Iris pigment epithelial cell (primary cell): ENCODE results near the gene ALPI.

Experiments
- DNase-seq: peaks from one replicate; pipeline ENCODE4 v3.0.0-alpha.2; 2011; ENCODE audit warnings: low read depth

ALPI gene

DNA sequence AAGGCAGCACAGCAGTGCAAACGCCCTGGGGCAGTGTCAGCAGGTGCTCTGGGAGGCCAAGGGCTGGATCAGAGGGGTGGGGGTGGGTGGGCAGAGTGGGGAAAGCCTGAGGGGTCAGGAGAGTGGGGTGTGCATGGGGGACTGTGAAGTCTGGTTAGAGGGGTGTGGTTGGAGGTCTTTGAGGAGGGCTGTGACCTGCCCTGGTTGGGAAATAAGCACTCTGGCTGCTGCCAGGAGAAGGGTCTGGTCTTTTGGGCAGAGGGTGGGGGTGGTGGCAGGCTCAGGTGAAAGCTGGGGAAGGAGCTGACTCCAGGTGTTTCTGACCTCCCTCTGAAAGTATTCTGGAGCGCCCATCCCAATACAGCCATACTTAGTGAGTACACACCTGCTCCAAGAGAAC is 4.2 kb downstream of the ALPI start:
- DNase-seq = no peak

DNA sequence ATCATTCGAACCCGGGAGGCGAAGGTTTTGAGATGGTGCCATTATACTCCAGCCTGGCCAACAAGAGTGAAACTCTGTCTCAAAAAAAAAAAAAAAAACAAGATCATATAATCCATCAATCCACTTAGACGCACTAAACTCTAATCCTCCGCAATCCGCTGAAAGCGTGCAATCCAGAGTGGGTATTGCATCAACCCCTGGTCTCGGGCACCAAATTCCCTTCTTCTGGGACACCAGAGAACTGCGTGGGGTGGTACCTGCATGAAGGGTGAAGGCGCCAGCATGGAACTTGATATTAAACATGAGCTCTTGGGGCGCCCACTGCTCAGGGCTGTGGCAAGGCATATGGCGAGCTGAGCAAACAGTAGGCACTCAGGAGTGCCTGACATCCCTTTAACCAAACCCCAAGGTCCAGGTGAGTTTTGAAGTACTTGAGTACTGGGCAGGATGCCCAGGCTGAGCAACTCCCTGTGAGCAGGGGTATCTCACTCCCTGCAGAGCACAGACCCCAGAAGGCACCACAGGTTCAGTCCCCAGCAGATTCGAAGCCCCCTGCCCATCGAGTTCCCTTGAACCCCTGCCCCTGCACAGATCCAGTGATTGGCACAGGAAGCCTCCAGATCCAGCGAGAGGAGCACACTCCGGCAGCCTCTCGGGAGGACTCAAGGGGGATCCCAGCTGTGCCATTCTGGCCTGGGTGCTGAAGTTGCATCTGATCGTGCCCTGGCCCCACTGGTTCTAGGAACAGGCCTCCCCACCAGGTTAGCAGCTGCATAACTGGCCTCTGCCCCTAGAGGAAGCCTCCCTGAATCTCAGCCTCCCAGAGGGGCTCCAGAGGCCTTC is 8.0 kb downstream of the ALPI start:
- DNase-seq = no peak

GRCh38 chr2:232464544-232464885 is 8.6 kb downstream of the ALPI start:
- no peak for DNase-seq

- no peak for DNase-seq
Measured at GRCh38 chr2:232465061-232465460, 9.1 kb downstream of the ALPI start.

DNA sequence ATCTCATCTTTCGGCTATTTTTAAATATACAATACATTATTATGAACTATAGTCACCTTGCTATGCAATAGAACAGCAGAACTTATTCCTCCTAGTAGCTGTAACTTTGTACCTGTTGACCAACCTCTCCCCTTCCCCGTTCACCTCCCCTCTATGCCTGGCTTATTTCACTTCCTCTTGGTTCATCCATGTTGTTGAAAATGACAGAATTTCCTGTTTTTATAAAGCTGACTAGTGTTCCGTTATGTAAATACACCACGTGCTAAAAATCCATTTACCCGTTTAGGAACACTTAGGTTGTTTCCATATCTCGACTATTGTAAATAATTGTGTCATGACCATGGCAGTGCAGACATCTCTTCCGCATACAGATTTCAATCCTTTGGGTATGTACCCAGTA is 10.3 kb downstream of the ALPI start:
- DNase-seq = no peak

- no peak for DNase-seq
Measured at GRCh38 chr2:232473467-232473890, 17.5 kb downstream of the ALPI start.

DNA sequence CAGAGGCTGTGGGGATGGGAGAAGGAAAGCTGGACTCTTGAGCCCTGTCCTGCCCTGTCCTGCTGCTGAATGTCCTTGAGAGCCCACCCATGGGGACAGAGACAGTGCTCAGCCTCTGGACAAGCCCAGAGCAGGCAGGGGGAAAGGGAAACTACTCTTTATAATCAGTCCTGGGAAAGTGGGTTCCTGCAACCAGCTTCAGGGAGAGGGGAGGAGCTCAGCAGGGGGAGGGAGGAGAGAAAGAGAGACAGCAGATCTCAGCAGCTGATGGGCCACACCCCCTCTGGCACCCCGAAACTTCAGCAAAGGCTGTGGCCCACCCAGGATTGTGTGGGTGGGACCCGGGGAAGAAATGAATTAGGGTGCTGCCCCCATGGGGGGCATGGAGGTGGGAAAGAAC is 20.1 kb downstream of the ALPI start:
- DNase-seq = no peak

DNA sequence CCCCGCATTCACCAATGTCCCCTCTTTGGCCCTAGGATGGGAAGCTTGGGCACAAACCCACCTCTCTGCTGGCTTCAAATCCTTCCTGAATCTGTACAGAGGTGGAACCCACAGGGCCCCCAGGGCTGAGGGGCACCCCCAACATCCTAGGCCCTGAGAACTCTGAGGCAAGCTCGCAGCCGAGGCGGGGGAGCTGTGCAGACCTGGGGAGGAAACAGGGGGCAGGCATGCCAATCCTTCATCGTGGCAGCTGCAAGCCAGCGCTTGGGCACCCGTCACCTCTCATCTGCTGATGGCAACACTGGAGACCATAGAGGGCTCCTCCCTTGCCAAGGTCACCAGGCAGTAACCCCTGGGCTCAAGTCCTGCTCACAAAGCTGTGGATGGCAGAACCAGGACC is 20.8 kb downstream of the ALPI start:
- no peak for DNase-seq

DNA sequence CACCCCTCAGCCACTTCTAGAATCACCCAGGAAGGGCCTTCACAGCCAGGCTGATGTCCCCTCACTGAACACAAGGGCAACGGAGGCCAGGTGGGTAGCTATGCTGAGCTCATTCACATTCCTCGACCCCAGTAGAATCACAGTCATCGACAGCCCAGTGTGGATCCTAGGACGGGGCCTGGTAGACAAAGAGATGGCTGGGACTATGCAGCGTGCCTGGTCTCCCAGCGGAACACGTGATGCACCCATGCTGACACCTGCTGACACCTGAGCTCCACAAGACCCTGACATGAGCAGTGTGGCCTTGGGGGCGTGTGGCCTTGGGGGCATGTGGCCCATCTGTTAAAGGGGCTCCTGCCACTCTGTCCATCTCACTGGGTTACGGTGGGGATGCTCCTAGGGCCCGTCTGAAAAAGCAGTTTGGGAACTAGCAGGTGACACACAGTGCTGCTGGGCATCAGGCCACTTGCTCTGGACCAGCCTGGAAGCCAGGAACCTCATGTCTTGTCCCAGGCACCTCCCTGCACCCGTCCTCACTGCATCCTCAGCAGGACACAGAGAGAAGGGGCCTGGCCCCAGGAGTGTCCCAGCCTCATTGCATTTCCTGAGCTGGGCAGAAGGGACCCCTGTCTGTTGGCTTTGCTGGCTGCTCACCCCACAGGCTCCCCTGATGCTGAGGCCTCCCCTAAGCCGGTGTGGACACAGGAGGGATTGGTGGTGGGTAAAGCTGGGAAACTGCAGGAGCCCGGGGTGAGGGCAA is 22.0 kb downstream of the ALPI start:
- no peak for DNase-seq

GRCh38 chr2:232478571-232479340 is 22.8 kb downstream of the ALPI start:
- DNase-seq = no peak

- DNase-seq = no peak
Measured at GRCh38 chr2:232479341-232480200, 23.6 kb downstream of the ALPI start.

DNA sequence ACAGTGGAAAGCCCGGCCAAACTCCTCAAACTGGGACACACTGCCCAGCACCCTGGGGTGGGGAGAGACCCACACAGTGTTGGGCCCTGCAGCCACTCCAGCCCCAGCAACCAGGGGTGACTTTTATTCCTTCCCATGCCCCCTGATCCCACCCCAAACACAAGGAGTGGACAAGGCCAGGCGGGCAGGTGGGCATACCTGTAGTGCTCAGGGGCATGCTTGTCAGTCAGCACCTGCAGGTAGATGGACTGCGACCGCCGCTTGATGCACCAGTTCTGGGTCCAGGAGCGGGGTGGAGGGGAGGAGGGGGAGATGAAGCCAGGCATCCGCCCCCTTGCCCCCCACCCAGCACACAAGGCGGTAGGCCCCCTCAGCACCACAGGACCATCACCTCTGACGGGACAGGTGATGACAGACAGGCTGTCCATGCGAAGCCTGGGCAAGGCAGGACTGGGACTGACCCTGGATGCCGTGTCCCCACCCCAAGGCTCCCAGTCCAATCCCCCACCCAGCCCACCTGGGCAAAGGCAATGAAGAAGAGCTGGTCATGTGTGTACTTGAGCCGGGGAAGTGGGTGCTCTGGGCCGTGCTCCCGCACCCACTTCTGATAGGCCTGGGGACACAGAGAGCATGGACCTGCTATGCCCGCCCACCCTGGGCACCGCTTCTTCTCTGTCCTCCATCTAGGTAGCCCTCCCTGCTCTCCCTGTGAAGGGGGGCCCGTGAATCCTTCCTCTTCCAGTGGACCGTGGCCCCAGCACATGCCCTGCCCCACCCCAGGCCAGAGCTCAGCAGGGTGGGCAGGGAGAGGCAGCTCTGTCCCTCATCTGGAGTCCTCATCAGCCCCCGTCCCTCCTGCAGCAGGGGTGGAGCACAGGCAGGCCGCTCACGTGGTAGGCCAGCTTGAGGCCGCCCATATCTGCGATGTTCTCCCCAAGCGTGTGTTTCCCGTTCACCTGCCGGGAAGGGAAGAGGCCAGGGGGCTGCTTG is 24.5 kb downstream of the ALPI start:
- DNase-seq = no peak

DNA sequence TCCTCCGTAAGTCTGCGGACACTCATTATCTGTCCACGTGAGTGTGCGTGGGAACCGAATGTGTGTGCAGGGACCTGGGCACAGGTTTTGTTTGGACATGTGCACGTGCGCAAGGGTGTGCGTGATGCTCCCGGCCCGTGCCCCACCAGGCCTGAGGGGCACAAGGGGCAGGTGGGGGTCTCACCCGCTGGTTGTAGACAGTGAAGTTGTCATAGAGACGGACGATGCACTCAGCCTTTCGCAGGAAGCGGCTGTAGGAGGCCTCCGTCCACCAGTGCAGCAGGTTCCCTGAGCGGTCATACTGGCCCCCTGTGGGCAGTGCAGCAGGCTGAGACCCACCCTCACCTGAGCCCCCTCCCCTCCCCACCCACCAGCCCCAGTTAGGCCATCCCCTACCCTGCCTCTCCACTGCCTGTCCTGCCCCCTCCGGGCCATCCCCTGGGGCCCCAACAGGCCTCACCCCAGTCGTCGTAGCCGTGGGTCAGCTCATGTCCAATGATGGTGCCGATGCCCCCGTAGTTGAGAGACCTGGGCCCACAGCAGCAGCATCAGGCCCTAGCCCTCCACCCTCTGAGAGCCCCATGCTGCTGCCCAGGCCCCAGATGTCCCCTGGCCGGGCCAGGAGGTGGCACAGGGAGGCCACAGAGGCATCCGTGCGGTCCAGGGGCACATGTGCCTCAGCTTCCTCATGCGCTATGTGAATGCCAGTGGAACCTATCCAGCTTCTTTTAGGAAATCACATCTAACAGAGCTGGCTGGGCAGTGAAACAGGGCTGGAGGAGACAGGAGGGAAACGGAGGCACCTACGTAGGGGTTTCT is 25.6 kb downstream of the ALPI start:
- no peak for DNase-seq

GRCh38 chr2:232482301-232483238 is 26.6 kb downstream of the ALPI start:
- DNase-seq = no peak

- no peak for DNase-seq
Measured at GRCh38 chr2:232483311-232483922, 27.5 kb downstream of the ALPI start.

DNA sequence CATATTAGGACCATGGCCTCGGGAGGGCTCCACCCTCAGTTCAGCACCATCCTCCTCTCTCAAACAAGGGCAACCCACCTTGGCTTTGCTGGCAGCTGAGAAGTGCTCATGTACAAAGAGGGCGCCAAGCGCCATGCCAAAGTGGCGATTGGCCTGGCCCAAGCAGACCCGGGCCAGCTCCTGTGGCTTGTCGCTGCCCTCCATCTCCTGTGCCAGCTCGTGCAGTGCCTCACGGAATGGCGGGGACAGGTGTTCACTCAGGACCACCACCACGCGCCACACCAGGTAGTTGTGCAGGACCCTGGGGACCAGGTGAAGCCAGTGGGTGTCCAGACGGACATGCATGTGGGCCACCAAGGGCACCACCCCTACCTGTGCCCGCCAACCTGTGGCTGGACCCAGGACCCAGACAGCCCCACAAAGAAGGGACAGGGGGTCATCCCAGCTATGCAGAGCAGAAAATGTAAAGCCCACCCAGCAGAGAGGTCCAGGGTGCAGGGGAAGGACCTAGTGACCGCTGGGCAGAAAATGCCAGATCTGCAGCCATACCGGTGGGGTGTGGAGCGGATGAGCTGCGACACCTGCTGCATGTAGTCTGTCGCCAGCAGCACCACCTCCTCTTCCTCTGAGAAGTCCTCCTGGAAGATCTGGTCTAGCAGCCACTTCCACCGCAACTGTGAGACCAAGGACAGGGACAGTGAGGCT is 28.1 kb downstream of the ALPI start:
- no peak for DNase-seq

DNA sequence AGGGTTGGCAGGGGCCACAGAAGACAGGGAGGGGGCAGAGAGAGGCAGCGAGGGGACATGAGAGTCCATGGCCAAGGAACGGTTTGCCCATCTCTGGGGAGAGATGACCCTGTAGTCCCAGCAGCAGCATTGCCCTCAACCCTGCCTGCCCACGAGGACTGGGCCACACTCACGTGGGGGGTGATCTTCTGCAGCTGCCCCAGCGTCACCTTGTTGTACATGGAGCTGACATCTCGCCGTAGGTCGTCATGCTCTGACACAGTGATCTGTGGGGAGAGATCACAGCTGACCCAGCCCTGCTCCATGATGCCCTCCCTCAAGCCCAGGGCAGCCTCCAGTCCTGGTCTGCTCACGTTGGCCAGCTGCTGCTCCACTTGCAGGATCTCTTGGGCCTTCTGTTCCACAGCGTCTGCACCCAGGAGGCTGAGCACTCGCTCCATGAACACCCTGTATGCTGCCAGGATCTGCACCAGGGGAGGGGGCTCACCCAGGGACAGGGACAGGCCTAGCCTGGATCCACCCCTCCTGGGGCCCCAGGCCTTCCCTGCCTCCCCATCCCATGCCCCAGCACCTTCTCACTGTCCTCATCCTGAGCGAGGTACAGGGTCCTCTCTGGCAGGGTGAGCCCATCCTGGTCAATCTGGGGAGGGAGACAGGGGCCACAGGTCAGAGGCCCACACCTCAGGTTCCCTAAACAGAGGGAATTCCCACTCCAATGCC is 28.8 kb downstream of the ALPI start:
- DNase-seq = no peak
